HG02884 (cell line): ENCODE measurements around the gene YIPF2.

Experiments
- ATAC-seq: cut with Tn5 transposase; IDR thresholded peaks from one replicate; pipeline ENCODE4 v1.9.1; 2021; ENCODE audit warnings: mild to moderate bottlenecking, moderate library complexity; ENCODE audit not compliant: unreplicated experiment

YIPF2 gene

GRCh38 chr19:10911579-10912363 is 16.7 kb downstream of the YIPF2 start:
- no peak for ATAC-seq

GRCh38 chr19:10908380-10908960 is 20.0 kb downstream of the YIPF2 start:
- ATAC-seq: no peak

GRCh38 chr19:10907925-10908324 is 20.5 kb downstream of the YIPF2 start:
- no peak for ATAC-seq

GRCh38 chr19:10899151-10899653 is 29.2 kb downstream of the YIPF2 start:
- no peak for ATAC-seq

- ATAC-seq: no peak
Measured at GRCh38 chr19:10898633-10899032, 29.8 kb downstream of the YIPF2 start.

GRCh38 chr19:10896851-10897526 is 31.4 kb downstream of the YIPF2 start:
- no peak for ATAC-seq

- no peak for ATAC-seq
Measured at GRCh38 chr19:10895920-10896319, 32.5 kb downstream of the YIPF2 start.

- ATAC-seq: no peak
Measured at GRCh38 chr19:10895363-10895762, 33.1 kb downstream of the YIPF2 start.

GRCh38 chr19:10894911-10895213 is 33.6 kb downstream of the YIPF2 start:
- ATAC-seq: no peak

GRCh38 chr19:10892256-10892655 is 36.2 kb downstream of the YIPF2 start:
- no peak for ATAC-seq

- no peak for ATAC-seq
Measured at GRCh38 chr19:10891405-10892086, 36.9 kb downstream of the YIPF2 start.

- no peak for ATAC-seq
Measured at GRCh38 chr19:10889880-10890279, 38.6 kb downstream of the YIPF2 start.

- ATAC-seq: no peak
Measured at GRCh38 chr19:10888421-10888866, 40.0 kb downstream of the YIPF2 start.

- no peak for ATAC-seq
Measured at GRCh38 chr19:10887616-10888367, 40.6 kb downstream of the YIPF2 start.

- ATAC-seq: no peak
Measured at GRCh38 chr19:10885201-10886169, 43.0 kb downstream of the YIPF2 start.

GRCh38 chr19:10884274-10884673 is 44.2 kb downstream of the YIPF2 start:
- no peak for ATAC-seq

- no peak for ATAC-seq
Measured at GRCh38 chr19:10882108-10882457, 46.4 kb downstream of the YIPF2 start.

GRCh38 chr19:10881403-10882107 is 46.9 kb downstream of the YIPF2 start:
- no peak for ATAC-seq

- no peak for ATAC-seq
Measured at GRCh38 chr19:10878253-10878652, 50.2 kb downstream of the YIPF2 start.
